Measurements from ENCODE around the gene DMRTC1. TPM values are rescaled to one million over a fixed set of nuclear protein-coding genes. Genes with fewer than 3 reads are reported as not detected.
"Not testable (repeated sequence)": the region's sequence is repeated elsewhere in the genome, so short reads cannot be mapped to it uniquely, and the experiment has no call there.

The DMRTC1 gene
- total and polyA plus RNA-seq, 2 donors (not counting 3 experiments of a cell fraction or from before 2014, with no cell fraction given), result not detected

- H3K79me2 ChIP-seq (ENCODE audit: control insufficient read depth, insufficient read depth, low read length); H3K9me1 ChIP-seq (replicated peaks; ENCODE audit: control insufficient read depth, extremely low read depth, insufficient read depth, low read length); H3K9me3 ChIP-seq (replicated peaks; ENCODE audit: control insufficient read depth, insufficient read depth, low read length); H3K4me2 ChIP-seq (ENCODE audit: insufficient read depth, low read length); H3K27me3 ChIP-seq (ENCODE audit: control insufficient read depth in 2 of 2, insufficient read depth in 2 of 2, low read length in 2 of 2); intact Hi-C loops (cut with micrococcal nuclease); DNase-seq (ENCODE audit: low read depth, low spot score); H3K27ac ChIP-seq (ENCODE audit: insufficient read depth, low read depth, low read length); POLR2A ChIA-PET; H4K20me1 ChIP-seq (replicated peaks; ENCODE audit: control insufficient read depth, extremely low read depth, insufficient read depth, low read length); H2AFZ ChIP-seq (ENCODE audit: low read depth, low read length); dilution Hi-C loops (cut with MboI; ENCODE audit: extremely low pct_ligation_motif_present, low sequenced_read_pairs); H3K9ac ChIP-seq (replicated peaks; ENCODE audit: extremely low read depth, insufficient read depth, low read length); H3K36me3 ChIP-seq (ENCODE audit: control insufficient read depth in 2 of 2, extremely low read depth in 1 of 2, insufficient read depth in 2 of 2, low read length in 2 of 2); BruUV-seq (replicated peaks); CTCF ChIA-PET; H3K4me1 ChIP-seq (ENCODE audit: control insufficient read depth, extremely low read depth, insufficient read depth, low read length); FAIRE-seq; H3K4me3 ChIP-seq (replicated peaks in 1 of 3; ENCODE audit: insufficient read depth in 1 of 3, low read depth in 1 of 3, low read length in 3 of 3): not testable (repeated sequence)
Measured at GRCh38 chrX:72912315-72912714, 31.3 kb downstream of the DMRTC1 start, which contains the start of gene FAM236C. Gene FAM236C, plus strand, starts transcription at chrX:72912615. Its CDS starts 100 bp downstream, at chrX:72912715.

- FAIRE-seq; BruUV-seq (replicated peaks); H3K4me3 ChIP-seq (replicated peaks in 1 of 3; ENCODE audit: insufficient read depth in 1 of 3, low read depth in 1 of 3, low read length in 3 of 3); H3K79me2 ChIP-seq (ENCODE audit: control insufficient read depth, insufficient read depth, low read length); CTCF ChIA-PET; H2AFZ ChIP-seq (ENCODE audit: low read depth, low read length); H3K27me3 ChIP-seq (ENCODE audit: control insufficient read depth in 2 of 2, insufficient read depth in 2 of 2, low read length in 2 of 2); DNase-seq (ENCODE audit: low read depth, low spot score); H3K4me2 ChIP-seq (ENCODE audit: insufficient read depth, low read length); dilution Hi-C loops (cut with MboI; ENCODE audit: extremely low pct_ligation_motif_present, low sequenced_read_pairs); H3K36me3 ChIP-seq (ENCODE audit: control insufficient read depth in 2 of 2, extremely low read depth in 1 of 2, insufficient read depth in 2 of 2, low read length in 2 of 2); H3K4me1 ChIP-seq (ENCODE audit: control insufficient read depth, extremely low read depth, insufficient read depth, low read length); H3K9ac ChIP-seq (replicated peaks; ENCODE audit: extremely low read depth, insufficient read depth, low read length); H3K9me1 ChIP-seq (replicated peaks; ENCODE audit: control insufficient read depth, extremely low read depth, insufficient read depth, low read length); POLR2A ChIA-PET; H3K9me3 ChIP-seq (replicated peaks; ENCODE audit: control insufficient read depth, insufficient read depth, low read length); intact Hi-C loops (cut with micrococcal nuclease); H4K20me1 ChIP-seq (replicated peaks; ENCODE audit: control insufficient read depth, extremely low read depth, insufficient read depth, low read length); H3K27ac ChIP-seq (ENCODE audit: insufficient read depth, low read depth, low read length): not testable (repeated sequence)
Measured at GRCh38 chrX:72889740-72890139, 53.9 kb downstream of the DMRTC1 start.

- CTCF ChIA-PET; H3K27me3 ChIP-seq (ENCODE audit: control insufficient read depth in 2 of 2, insufficient read depth in 2 of 2, low read length in 2 of 2); H3K4me2 ChIP-seq (ENCODE audit: insufficient read depth, low read length); BruUV-seq (replicated peaks); H4K20me1 ChIP-seq (replicated peaks; ENCODE audit: control insufficient read depth, extremely low read depth, insufficient read depth, low read length); DNase-seq (ENCODE audit: low read depth, low spot score); H3K79me2 ChIP-seq (ENCODE audit: control insufficient read depth, insufficient read depth, low read length); H3K9ac ChIP-seq (replicated peaks; ENCODE audit: extremely low read depth, insufficient read depth, low read length); H3K9me1 ChIP-seq (replicated peaks; ENCODE audit: control insufficient read depth, extremely low read depth, insufficient read depth, low read length); H3K27ac ChIP-seq (ENCODE audit: insufficient read depth, low read depth, low read length); POLR2A ChIA-PET; H3K4me3 ChIP-seq (replicated peaks in 1 of 3; ENCODE audit: insufficient read depth in 1 of 3, low read depth in 1 of 3, low read length in 3 of 3); H3K36me3 ChIP-seq (ENCODE audit: control insufficient read depth in 2 of 2, extremely low read depth in 1 of 2, insufficient read depth in 2 of 2, low read length in 2 of 2); intact Hi-C loops (cut with micrococcal nuclease); dilution Hi-C loops (cut with MboI; ENCODE audit: extremely low pct_ligation_motif_present, low sequenced_read_pairs); H3K9me3 ChIP-seq (replicated peaks; ENCODE audit: control insufficient read depth, insufficient read depth, low read length); H2AFZ ChIP-seq (ENCODE audit: low read depth, low read length); H3K4me1 ChIP-seq (ENCODE audit: control insufficient read depth, extremely low read depth, insufficient read depth, low read length): not testable (repeated sequence)
- FAIRE-seq, result peak; percentile 90
Measured at GRCh38 chrX:72882898-72883297, 60.7 kb downstream of the DMRTC1 start.

GRCh38 chrX:72837532-72837931 lies 106.1 kb downstream of the DMRTC1 start:
- H3K4me1 ChIP-seq (ENCODE audit: control insufficient read depth, extremely low read depth, insufficient read depth, low read length); H3K4me3 ChIP-seq (replicated peaks in 1 of 3; ENCODE audit: insufficient read depth in 1 of 3, low read depth in 1 of 3, low read length in 3 of 3); H3K4me2 ChIP-seq (ENCODE audit: insufficient read depth, low read length); CTCF ChIA-PET; FAIRE-seq; intact Hi-C loops (cut with micrococcal nuclease); H3K27me3 ChIP-seq (ENCODE audit: control insufficient read depth in 2 of 2, insufficient read depth in 2 of 2, low read length in 2 of 2); H3K27ac ChIP-seq (ENCODE audit: insufficient read depth, low read depth, low read length); dilution Hi-C loops (cut with MboI; ENCODE audit: extremely low pct_ligation_motif_present, low sequenced_read_pairs); H3K9ac ChIP-seq (replicated peaks; ENCODE audit: extremely low read depth, insufficient read depth, low read length); H3K9me3 ChIP-seq (replicated peaks; ENCODE audit: control insufficient read depth, insufficient read depth, low read length); H2AFZ ChIP-seq (ENCODE audit: low read depth, low read length); H3K79me2 ChIP-seq (ENCODE audit: control insufficient read depth, insufficient read depth, low read length); H3K9me1 ChIP-seq (replicated peaks; ENCODE audit: control insufficient read depth, extremely low read depth, insufficient read depth, low read length); H4K20me1 ChIP-seq (replicated peaks; ENCODE audit: control insufficient read depth, extremely low read depth, insufficient read depth, low read length); BruUV-seq (replicated peaks); POLR2A ChIA-PET; H3K36me3 ChIP-seq (ENCODE audit: control insufficient read depth in 2 of 2, extremely low read depth in 1 of 2, insufficient read depth in 2 of 2, low read length in 2 of 2); DNase-seq (ENCODE audit: low read depth, low spot score): not testable (repeated sequence)
